Ramos (cell line): ENCODE data around the gene MET.

ENCODE experiments used
- in situ Hi-C: fragments of 300-500 bp; cut with MboI; formaldehyde crosslinking; loops from one replicate; pipeline ENCODE4 v1.14.3; 2022; ENCODE audit warnings: low sequenced_read_pairs; ENCODE audit not compliant: unreplicated experiment

The MET gene

DNA sequence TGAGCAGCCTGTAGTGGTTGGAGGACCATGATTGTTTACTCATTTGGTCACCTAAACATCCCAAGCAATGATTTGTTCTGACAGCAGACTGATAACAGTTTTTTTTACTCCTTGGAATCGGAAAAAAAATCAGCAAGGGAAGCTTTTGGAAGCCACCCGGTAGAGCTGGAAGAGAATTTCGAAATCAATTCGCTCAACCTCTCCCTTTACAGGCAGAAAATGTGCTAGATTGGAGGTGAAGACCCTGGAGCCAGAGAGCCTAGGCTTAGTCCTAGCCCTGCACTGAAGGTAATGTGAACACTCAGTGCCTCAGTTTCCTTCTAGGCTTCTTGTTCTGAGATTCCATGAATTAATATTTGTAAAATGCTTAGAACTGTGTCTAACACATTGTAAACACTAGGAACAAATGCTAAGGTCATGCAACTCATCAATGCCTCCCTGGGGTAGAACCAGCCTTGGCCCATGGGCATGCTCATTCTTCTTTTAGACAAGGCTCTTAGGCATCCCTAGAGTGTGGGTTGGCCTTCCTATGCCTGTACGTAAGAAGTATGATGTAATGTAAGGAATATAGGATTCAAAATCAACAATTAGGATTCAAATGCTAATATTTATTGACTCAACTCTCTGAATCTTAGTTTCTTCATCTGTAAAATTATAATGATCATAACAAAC, 52.7 kb downstream of the MET start:
- in situ Hi-C loops: no loop called here

GRCh38 chr7:116726149-116726548, 54.2 kb downstream of the MET start:
- in situ Hi-C loops: no loop called here

DNA sequence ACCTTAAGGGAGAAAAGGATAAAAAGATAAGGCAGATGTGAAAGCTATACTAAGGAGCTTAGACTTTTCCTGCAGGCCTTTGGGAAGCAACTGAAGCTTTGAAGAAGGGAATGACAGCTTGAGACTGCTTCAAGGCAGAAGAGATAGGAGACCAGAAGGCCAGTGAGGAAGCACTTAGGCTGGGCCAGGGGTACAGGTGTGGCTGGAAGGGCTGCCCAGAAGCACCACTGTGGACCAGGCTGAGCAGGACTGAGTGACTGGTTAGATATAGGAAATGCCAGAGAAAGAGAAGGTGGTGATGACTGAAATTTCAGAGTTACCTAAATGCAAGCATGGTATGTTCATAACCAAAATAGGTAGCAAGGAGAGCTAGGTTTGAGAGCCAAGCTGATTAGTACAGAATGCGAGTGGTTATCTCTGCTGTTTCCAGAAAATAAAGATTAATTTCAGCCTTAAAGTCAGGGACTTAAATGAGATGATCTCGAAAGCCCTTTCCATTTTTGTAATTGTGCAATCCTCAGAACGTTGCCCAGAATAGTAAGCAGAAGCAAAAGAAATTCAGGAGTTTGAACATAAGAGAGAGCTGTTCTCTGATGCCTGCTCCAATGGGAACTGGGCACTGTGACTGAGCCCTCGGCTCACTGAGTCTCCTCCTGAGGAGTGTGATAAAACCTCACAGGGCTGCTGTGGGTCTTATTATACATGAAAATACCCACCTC, 54.9 kb downstream of the MET start:
- in situ Hi-C loops: no loop called here

GRCh38 chr7:116727432-116728009, 55.5 kb downstream of the MET start:
- in situ Hi-C loops: no loop called here

GRCh38 chr7:116728413-116728812, 56.4 kb downstream of the MET start:
- in situ Hi-C loops: no loop called here

GRCh38 chr7:116730097-116731022, 58.4 kb downstream of the MET start:
- in situ Hi-C loops: no loop called here

DNA sequence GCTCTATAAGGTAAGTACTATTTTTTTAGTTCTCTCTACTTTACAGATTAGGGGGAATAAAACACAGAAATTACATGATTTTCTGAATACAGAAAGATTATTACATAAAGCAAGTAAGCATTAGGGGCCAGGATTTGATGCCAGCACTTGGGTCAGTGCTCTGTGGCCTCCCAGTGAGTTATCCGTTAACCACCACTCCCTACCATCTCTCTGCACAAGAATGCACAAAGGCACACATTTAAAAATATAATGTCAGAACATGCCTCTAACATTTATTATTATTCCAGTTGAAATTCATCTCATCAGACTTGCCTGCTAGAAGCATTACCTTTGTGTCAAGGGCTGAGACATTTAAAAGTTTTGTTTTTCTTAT, 59.0 kb downstream of the MET start:
- in situ Hi-C loops: no loop called here

DNA sequence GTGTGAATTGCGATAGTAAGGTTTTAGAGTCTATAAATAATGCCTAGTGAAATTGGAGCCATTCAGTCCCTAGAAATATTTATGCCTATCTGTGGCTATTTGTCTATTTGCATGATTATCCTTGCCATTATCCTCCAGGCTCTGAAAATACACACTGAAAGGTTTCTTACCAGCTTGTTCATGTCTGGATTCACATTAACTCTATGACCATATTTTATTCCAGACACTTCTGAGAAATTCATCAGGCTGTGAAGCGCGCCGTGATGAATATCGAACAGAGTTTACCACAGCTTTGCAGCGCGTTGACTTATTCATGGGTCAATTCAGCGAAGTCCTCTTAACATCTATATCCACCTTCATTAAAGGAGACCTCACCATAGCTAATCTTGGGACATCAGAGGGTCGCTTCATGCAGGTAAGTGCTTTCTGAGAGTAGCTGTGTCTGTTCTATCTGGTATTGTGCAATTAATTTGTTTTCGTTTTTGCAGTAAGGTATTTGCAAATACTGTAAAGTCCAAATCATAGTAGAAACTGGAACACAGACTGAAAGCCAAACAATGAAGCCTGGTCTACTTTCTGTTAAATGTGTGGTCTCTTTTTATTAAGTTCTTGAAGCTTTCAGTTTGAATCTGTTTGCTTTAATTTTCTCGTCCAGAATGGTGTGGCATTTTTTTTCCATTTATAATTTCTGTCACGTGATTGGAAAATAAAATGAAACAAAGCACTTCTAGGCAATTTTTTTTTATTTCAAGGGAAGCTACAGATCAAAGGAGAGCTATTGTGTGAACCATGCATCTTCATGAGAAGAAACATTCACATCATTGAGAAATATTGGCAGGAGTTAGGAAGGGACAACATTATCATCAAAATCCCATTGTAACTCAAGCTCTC, 59.7 kb downstream of the MET start:
- in situ Hi-C loops: no loop called here

DNA sequence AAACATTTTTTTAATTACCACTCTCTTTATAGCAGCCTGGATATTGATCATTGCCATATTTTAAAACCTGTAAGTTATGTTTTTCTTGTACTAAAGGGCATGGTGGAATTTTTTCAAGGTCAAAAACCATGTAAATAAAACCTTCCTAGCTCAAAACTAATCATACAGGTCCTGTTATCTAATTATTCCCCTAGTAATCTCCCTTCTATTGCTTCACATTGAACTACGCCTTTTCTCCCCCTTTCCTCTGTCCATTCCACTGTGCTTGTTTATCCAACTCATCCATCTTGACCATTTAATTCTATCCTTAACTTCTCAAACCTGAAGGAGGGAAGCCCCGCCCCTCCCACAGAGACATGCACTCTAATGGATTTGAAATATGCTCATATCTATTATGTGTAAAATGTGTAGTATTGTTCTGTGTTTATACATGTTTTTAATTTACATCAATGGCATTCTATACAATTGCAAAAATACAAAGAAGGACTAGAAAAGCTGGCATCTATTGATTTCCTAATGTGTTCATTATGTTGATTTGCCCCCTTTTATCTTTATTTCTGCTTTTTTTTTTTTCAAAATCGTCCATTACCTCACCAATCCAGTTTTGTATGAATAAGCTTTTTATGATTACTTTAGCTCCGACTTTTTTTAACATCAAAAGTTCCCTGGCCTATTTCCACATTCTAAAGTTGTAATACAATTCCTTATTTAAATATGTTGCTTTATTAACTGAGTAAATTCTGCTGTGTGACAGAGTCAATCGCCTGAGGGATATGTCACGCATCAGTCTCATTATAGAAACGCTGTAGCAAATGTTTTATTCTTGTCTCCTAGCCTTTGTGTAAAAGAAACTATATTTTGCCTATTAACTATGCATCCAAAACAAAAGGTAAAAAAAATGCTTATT, 61.0 kb downstream of the MET start:
- in situ Hi-C loops: no loop called here

DNA sequence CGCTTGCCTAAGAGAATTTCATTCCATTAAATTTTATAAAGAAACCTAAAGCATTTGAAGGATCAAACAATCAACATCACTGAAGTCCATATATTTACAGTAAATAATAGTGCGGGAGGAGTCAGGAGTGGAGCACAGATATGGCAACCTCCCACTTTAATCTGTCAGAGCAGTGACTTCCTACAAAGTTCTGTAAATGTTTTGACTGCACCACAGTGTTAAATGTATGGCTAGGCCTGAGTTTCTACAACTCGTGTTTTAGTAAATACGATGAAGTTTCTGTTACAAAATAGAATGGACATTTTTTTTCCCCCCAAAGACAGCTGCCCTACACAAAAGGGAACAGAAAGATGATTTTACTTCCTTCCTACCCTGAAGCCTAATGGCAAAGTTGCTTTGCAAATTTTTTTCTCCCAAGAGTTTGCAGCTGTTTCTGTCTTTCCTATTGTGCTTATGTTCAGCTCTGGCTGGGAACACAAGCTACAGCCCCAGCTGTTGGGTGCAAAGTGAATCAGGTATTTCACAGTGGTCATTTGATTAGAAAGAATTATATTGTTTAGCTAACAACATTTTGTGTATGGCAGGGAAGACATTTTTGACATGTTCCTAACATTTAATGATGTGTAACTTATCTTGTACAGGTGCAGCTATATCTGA, 62.1 kb downstream of the MET start:
- in situ Hi-C loops: no loop called here

GRCh38 chr7:116734710-116735109, 62.7 kb downstream of the MET start:
- in situ Hi-C loops: no loop called here

DNA sequence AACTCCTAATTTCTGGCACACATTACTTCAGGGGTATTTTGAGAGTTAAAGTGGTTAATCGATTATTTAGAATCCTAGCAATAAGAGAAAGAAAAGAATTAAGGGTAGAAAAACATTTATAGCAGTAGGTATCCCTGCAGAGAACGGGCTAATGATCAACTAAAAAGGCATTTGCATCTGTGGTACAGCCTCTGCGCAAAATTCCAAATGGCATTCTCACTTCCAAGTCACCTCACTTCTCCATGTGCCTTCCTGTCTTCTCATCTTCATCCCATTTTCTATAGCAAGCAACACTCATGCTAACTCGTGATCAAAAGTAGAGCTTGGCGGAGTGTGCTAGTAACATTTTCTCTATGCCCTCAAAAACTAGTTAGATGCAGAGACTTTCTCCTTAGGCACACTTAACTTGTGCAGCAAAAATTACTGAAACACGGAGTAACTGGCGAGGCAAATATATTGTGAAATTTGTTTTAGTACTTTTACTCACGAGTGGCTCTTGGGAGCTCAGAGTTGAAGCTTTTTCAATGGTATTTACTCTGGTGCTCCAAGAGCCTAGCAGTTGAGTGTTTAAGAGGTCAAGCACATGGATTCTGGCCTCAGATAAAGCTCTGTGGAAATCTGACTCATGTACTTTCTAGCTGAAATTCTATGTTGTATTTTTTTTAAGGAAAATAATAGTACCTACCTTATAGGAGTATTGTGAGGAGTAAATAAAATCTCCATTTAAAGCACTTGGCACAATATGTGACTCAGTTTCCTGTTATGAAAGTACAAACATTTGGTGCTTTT, 65.1 kb downstream of the MET start:
- in situ Hi-C loops: no loop called here

DNA sequence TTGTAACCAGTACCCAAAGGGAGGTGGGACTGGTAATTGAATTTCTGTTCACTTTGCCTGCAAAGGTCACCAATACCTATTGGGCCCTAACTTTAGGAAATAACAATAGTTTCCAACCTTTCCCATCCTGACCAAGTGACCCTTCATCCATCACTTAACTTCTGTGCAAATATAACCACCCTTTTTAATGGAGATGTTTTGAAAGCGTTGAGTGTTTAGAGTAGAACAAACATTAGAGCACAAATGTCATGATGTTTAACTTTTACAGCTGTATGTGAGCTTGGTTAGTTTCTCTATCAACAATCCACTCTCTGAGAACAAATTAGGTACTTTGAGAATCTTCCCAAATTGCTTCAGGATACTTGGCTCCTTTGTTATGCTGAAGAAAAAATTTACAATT, 66.4 kb downstream of the MET start:
- in situ Hi-C loops: no loop called here

DNA sequence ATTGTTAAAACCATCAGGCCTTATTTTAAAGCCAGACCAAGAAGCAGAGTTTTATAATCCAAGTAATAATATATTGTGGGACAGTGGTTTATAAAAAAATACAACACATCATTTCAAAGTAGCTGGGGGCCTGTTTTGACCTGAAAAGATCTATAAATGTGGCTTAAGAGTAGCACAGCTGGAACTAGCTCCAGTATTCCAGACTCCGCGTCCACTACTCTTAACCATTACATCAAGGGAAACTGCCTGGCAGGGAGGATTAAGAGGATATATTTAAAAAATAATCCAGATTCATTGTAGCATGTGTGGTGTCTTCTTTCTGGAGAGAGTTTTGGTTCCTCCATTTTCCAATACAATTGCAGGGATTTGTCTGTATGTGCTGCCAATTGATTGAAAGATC, 67.3 kb downstream of the MET start:
- in situ Hi-C loops: no loop called here

DNA sequence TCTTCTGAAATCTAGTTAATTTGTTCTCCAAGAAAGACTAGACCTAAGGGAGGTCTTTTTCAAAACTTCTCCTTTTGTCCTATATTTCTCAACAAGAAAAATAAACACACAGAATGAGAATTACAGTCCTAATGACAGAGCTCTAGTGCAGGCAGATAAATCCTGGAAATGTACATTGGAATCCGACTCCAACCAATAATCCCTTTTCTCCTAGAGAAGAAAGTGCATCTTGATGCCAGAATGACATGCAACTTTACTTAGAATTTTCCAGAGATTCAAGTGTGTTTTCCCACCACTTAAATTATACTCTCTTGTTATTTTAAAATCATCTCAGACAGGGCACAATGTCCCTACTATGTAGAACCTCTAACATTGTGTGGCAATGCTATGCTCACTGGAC, 68.2 kb downstream of the MET start:
- in situ Hi-C loops: no loop called here

- in situ Hi-C loops: no loop called here
Observed at GRCh38 chr7:116740755-116741462, 68.9 kb downstream of the MET start.
